Nephron progenitor cell (in vitro differentiated cells): ENCODE results near the gene HSD17B3.

ENCODE experiments used
- DNase-seq: peaks from one replicate; pipeline ENCODE4 v3.0.0; 2021
- H3K27ac Mint-ChIP-seq: 2 replicates; pipeline ENCODE4 v1.8.0; 2021; ENCODE audit warnings: mild to moderate bottlenecking, moderate library complexity, mixed read lengths
- H3K27me3 Mint-ChIP-seq: 2 replicates; pipeline ENCODE4 v1.8.0; 2021; ENCODE audit warnings: mild to moderate bottlenecking, low read depth, mixed read lengths; ENCODE audit not compliant: poor library complexity
- H3K36me3 Mint-ChIP-seq: 2 replicates; pipeline ENCODE4 v1.8.0; 2021; ENCODE audit warnings: low read depth, mixed read lengths
- H3K4me1 Mint-ChIP-seq: 2 replicates; pipeline ENCODE4 v1.8.0; 2021; ENCODE audit warnings: mixed read lengths
- H3K4me3 Mint-ChIP-seq: 2 replicates; pipeline ENCODE4 v1.8.0; 2021; ENCODE audit warnings: mild to moderate bottlenecking, moderate library complexity, mixed read lengths
- H3K9me3 Mint-ChIP-seq: 2 replicates; pipeline ENCODE4 v1.8.0; 2021; ENCODE audit warnings: mild to moderate bottlenecking, moderate library complexity, mixed read lengths
- CTCF ChIP-seq: fragments of 200-600 bp; sonication (generic); IDR thresholded peaks from 2 replicates; pipeline ENCODE4 v1.5.0; 2021; ENCODE audit warnings: antibody characterized with exemption

HSD17B3 gene

GRCh38 chr9:96232164-96232538 lies 69.8 kb downstream of the HSD17B3 start:
- peaks cover 17% of the 10 kb centered on the region for H3K4me1 Mint-ChIP-seq
- DNase-seq = no peak
- H3K9me3 Mint-ChIP-seq = peaks cover 26% of the 10 kb centered on the region
- TF ChIP-seq CTCF = no peak
- H3K4me3 Mint-ChIP-seq = no peak overlapping the region
- H3K27me3 Mint-ChIP-seq = peaks cover 6% of the 10 kb centered on the region
- H3K27ac Mint-ChIP-seq = no peak overlapping the region
- peaks cover 7% of the 10 kb centered on the region for H3K36me3 Mint-ChIP-seq

- TF ChIP-seq CTCF = no peak
- no peak overlapping the region for H3K27ac Mint-ChIP-seq
- peaks cover 10% of the 10 kb centered on the region for H3K4me1 Mint-ChIP-seq
- H3K27me3 Mint-ChIP-seq = peaks cover 3% of the 10 kb centered on the region
- no peak overlapping the region for H3K4me3 Mint-ChIP-seq
- no peak for DNase-seq
- H3K9me3 Mint-ChIP-seq = peaks cover 37% of the 10 kb centered on the region
- peaks cover 7% of the 10 kb centered on the region for H3K36me3 Mint-ChIP-seq
Measured at GRCh38 chr9:96230002-96230401, 72.0 kb downstream of the HSD17B3 start.

GRCh38 chr9:96222132-96222531 lies 79.8 kb downstream of the HSD17B3 start:
- H3K27me3 Mint-ChIP-seq = no peaks in the 10 kb centered on the region
- TF ChIP-seq CTCF = peak; percentile 42
- no peak overlapping the region for H3K27ac Mint-ChIP-seq
- peaks cover 15% of the 10 kb centered on the region for H3K36me3 Mint-ChIP-seq
- no peak for DNase-seq
- no peak overlapping the region for H3K4me3 Mint-ChIP-seq
- H3K4me1 Mint-ChIP-seq = peaks cover 14% of the 10 kb centered on the region
- peaks cover 32% of the 10 kb centered on the region for H3K9me3 Mint-ChIP-seq

GRCh38 chr9:96219900-96220257 lies 82.1 kb downstream of the HSD17B3 start:
- no peak for DNase-seq
- Mint-ChIP-seq H3K27me3 (peaks cover 3% of the 10 kb centered on the region), H3K4me1 (peaks cover 33% of the 10 kb centered on the region), H3K27ac (no peak overlapping the region), H3K4me3 (no peak overlapping the region), H3K36me3 (peaks cover 15% of the 10 kb centered on the region), H3K9me3 (peaks cover 20% of the 10 kb centered on the region)
- no peak for TF ChIP-seq CTCF

GRCh38 chr9:96219026-96219899 lies 82.7 kb downstream of the HSD17B3 start:
- H3K4me1 Mint-ChIP-seq = peaks cover 36% of the 10 kb centered on the region
- H3K27ac Mint-ChIP-seq = no peak overlapping the region
- peak; percentile 18 for DNase-seq

More at GRCh38 chr9:96219026-96219899, 82.7 kb downstream of the HSD17B3 start:
- Mint-ChIP-seq H3K27me3 (peaks cover 3% of the 10 kb centered on the region), H3K36me3 (peaks cover 12% of the 10 kb centered on the region), H3K4me3 (no peak overlapping the region), H3K9me3 (peaks cover 17% of the 10 kb centered on the region)
- peak; percentile 42 for TF ChIP-seq CTCF
